Spleen (tissue), 11 donors: ENCODE results near the gene TEDC2. TPM values are rescaled to one million over a fixed set of nuclear protein-coding genes. Genes with fewer than 3 reads are reported as not detected.

Source experiments
- DNase-seq: peaks from one replicate; pipeline ENCODE4 v3.0.0-alpha.2; 2020
- H3K27ac ChIP-seq, 8 donors: fragments of 200-600 bp; sonication (generic) in 7 of 8; 1 replicate in 4 of 8; 2 replicates in 4 of 8; pipeline versions ENCODE4 v1.5.0 to v1.8.0; 2016 to 2021; ENCODE audit warnings: inconsistent platforms in 4 of 8, mild to moderate bottlenecking in 4 of 8, moderate library complexity in 1 of 8
- H3K27me3 ChIP-seq, 7 donors: fragments of 200-600 bp; sonication (generic) in 6 of 7; replicated peaks in 1 of 7; 1 replicate in 4 of 7; 2 replicates in 3 of 7; pipeline versions ENCODE4 v1.5.0 to v1.8.0; 2016 to 2021; ENCODE audit warnings: inconsistent platforms in 3 of 7, mild to moderate bottlenecking in 1 of 7
- H3K36me3 ChIP-seq, 6 donors: fragments of 200-600 bp; sonication (generic) in 5 of 6; 1 replicate in 4 of 6; 2 replicates in 2 of 6; pipeline versions ENCODE4 v1.5.0 to v1.8.0; 2016 to 2021; ENCODE audit warnings: inconsistent platforms in 2 of 6
- H3K4me1 ChIP-seq, 6 donors: fragments of 200-600 bp; sonication (generic) in 5 of 6; 1 replicate in 3 of 6; 2 replicates in 3 of 6; pipeline versions ENCODE4 v1.5.0 to v1.8.0; 2016 to 2021; ENCODE audit warnings: inconsistent platforms in 3 of 6
- H3K4me3 ChIP-seq, 8 donors: fragments of 200-600 bp; sonication (generic) in 7 of 8; 1 replicate in 4 of 8; 2 replicates in 4 of 8; pipeline versions ENCODE4 v1.5.0 to v1.8.0; 2016 to 2021; ENCODE audit warnings: inconsistent platforms in 4 of 8, mild to moderate bottlenecking in 4 of 8, moderate library complexity in 2 of 8
- H3K9me3 ChIP-seq, 8 donors: fragments of 200-600 bp; sonication (generic) in 7 of 8; 1 replicate in 4 of 8; 2 replicates in 4 of 8; pipeline versions ENCODE4 v1.5.0 to v1.8.0; 2016 to 2021; ENCODE audit warnings: inconsistent platforms in 4 of 8
- CTCF ChIP-seq, 11 experiments: fragments of 200-600 bp in 7 of 11; fragments of 450-650 bp in 4 of 11; sonication (generic) in 4 of 11; IDR thresholded peaks in 8 of 11; conservative IDR thresholded peaks in 3 of 11; 1 replicate in 7 of 11; 2 replicates in 4 of 11; pipeline versions ENCODE4 v1.4.0 to v1.8.0; 2016 to 2021; ENCODE audit warnings: antibody characterized with exemption in 11 of 11, inconsistent platforms in 4 of 11, mild to moderate bottlenecking in 1 of 11
- POLR2A ChIP-seq, 3 donors: fragments of 450-650 bp; IDR thresholded peaks; one replicate each; pipeline ENCODE4 v1.5.1; 2017; ENCODE audit warnings: antibody characterized with exemption in 3 of 3, mild to moderate bottlenecking in 1 of 3
- POLR2AphosphoS5 ChIP-seq, 3 donors: sonication (generic); formaldehyde crosslinking; IDR thresholded peaks; one replicate each; pipeline ENCODE4 v1.5.1; 2017; ENCODE audit warnings: antibody characterized with exemption in 3 of 3
- WGBS, 5 donors: extraction: QIAGEN DNeasy Blood & Tissue Kit in 3 of 5; methylation state at CpG; one replicate each; pipeline versions ENCODE4 v1.1.5 to v1.1.7; 2013 to 2018; 5-methylcytosine and 5-hydroxymethylcytosine counted together
- intact Hi-C: fragments of 100-400 bp; cut with DNase I; formaldehyde crosslinking; loops from one replicate; pipeline ENCODE4 v1.15.0; 2023; ENCODE audit warnings: low total_unique reads
- polyA plus RNA-seq, 3 donors: library from polyadenylated mRNA; stranded (reverse); fragments of 200-250 nt; gene quantifications; one replicate each; pipeline ENCODE4 v1.2.1, GENCODE V29; 2013
- total RNA-seq, 7 donors: library from RNA; depleted of rRNA in 3 of 7; stranded (reverse); fragments of >200 nt in 3 of 7; fragmentation: NEBNext Ultra II Directional in 4 of 7; extraction: Animal tissue kit (Norgen Biotek cat#: 25700) in 4 of 7; gene quantifications; one replicate each; pipeline versions ENCODE4 v1.1.0 to v1.2.1, GENCODE V29; 2016 to 2021
- donor health status: healthy with polysubstance abuse.
- donor health status: DM: no; HTN: no; CAD: no; lungs with moderate emphysema.
- donor health status: DM: no; HTN: no; CAD: no.
- donor health status: Bipolar disorder and iron deficiency.
- donor health status: healthy.
- donor health status: DM: no; HTN: no; CAD: no.
- donor health status: DM: yes; HTN: yes; CAD: no.

TEDC2 gene
- total and polyA plus RNA-seq, 10 donors, result 0.73 to 2.7 (median 1.6) TPM

- WGBS, 5 donors, result 0 to 1% (median 1%) methylated on average over 13 to 24 of the region's 24 CpGs
- intact Hi-C loops, result no loop called here
- Histone ChIP-seq H3K9me3 (no peaks in the 10 kb centered on the region), H3K4me1 (peaks cover 7 to 33% (median 21%) of the 10 kb centered on the region in 6 donors), H3K4me3 (peak overlapping the region; percentile 64 to 92 (median 88)), H3K27me3 (no peaks in the 10 kb centered on the region), H3K27ac (peak overlapping the region; percentile 51 to 89 (median 78)), H3K36me3 (peaks cover 0 to 26% (median 12%) of the 10 kb centered on the region in 6 donors)
- no peak for DNase-seq
- TF ChIP-seq CTCF (IDR thresholded peaks at IDR 0.05 in 8 of 11, conservative IDR thresholded peaks at IDR 0.05 in 3 of 11), result peak in 3 of 11 experiments; percentile 1 to 9 (median 6)
- no peak for TF ChIP-seq POLR2AphosphoS5 (IDR thresholded peaks at IDR 0.05)
These were observed 31.2 kb upstream of the TEDC2 start for GRCh38 chr16:2428784-2429033.

- H3K4me3 ChIP-seq, result peak within 1 kb of the TSS; percentile 64 to 92 (median 88)
- peaks cover 0 to 31% (median 14%) of the 10 kb centered on the region in 6 donors for H3K36me3 ChIP-seq
- whole genome bisulfite sequencing, 5 donors, result 0 to 1% (median 0%) methylated on average over 55 to 103 of the region's 103 CpGs
- TF ChIP-seq POLR2A (IDR thresholded peaks at IDR 0.05) (no peak), POLR2AphosphoS5 (IDR thresholded peaks at IDR 0.05) (peak; percentile 64 to 83 (median 77)), CTCF (IDR thresholded peaks at IDR 0.05 in 8 of 11, conservative IDR thresholded peaks at IDR 0.05 in 3 of 11) (peak in 6 of 11 experiments; percentile 3 to 35 (median 18))
- peak within 1 kb of the TSS; percentile 55 to 89 (median 78) for H3K27ac ChIP-seq
- DNase-seq, result peak; percentile 98
- no peaks in the 10 kb centered on the region for H3K27me3 ChIP-seq
- intact Hi-C loops, result no loop called here
- no peaks in the 10 kb centered on the region for H3K9me3 ChIP-seq
- peaks cover 7 to 33% (median 21%) of the 10 kb centered on the region in 6 donors for H3K4me1 ChIP-seq
These were observed 30.7 kb upstream of the TEDC2 start, which contains the start of gene CCNF for GRCh38 chr16:2429034-2429770. CCNF (plus strand) TSS chr16:2429447; CDS start chr16:2429482, 35 bp downstream.

GRCh38 chr16:2429771-2430663 lies 29.9 kb upstream of the TEDC2 start:
- intact Hi-C loops, result loop anchor here (10.0 kb wide), 1 partner anchor 65 kb away; no protein-coding TSS in a partner anchor
- Histone ChIP-seq H3K36me3 (peaks cover 0 to 39% (median 14%) of the 10 kb centered on the region in 6 donors), H3K27me3 (no peaks in the 10 kb centered on the region), H3K27ac (peak overlapping the region in 7 of 8 donors; percentile 58 to 89 (median 79)), H3K4me3 (peak overlapping the region; percentile 55 to 92 (median 86)), H3K9me3 (no peaks in the 10 kb centered on the region), H3K4me1 (peaks cover 7 to 33% (median 21%) of the 10 kb centered on the region in 6 donors)
- TF ChIP-seq POLR2AphosphoS5 (IDR thresholded peaks at IDR 0.05), result no peak
- TF ChIP-seq CTCF (IDR thresholded peaks at IDR 0.05 in 8 of 11, conservative IDR thresholded peaks at IDR 0.05 in 3 of 11), result peak in 2 of 11 experiments; percentile 6 to 21
- peak; percentile 70 for DNase-seq
- WGBS, 5 donors, result 3 to 7% (median 4%) methylated on average over 27 to 46 of the region's 46 CpGs
